Muscle layer of duodenum (tissue), 2 donors: ENCODE measurements around the gene PDE5A.

Experiments
- H3K27ac ChIP-seq: one replicate; pipeline ENCODE4 v1.7.0; 2013; ENCODE audit warnings: mild to moderate bottlenecking, low read length
- H3K27me3 ChIP-seq: one replicate; pipeline ENCODE4 v1.7.0; 2013; ENCODE audit warnings: low read depth, mild to moderate bottlenecking, control low read depth, low read length
- H3K36me3 ChIP-seq, 2 donors: one replicate each; pipeline ENCODE4 v1.7.0; 2013; ENCODE audit warnings: low read length in 2 of 2, control low read depth in 1 of 2, mild to moderate bottlenecking in 1 of 2; ENCODE audit not compliant: insufficient read depth in 2 of 2, control insufficient read depth in 1 of 2
- H3K4me1 ChIP-seq, 2 donors: one replicate each; pipeline ENCODE4 v1.7.0; 2013; ENCODE audit warnings: low read length in 2 of 2, mild to moderate bottlenecking in 2 of 2, control low read depth in 1 of 2, moderate library complexity in 1 of 2; ENCODE audit not compliant: insufficient read depth in 2 of 2, control insufficient read depth in 1 of 2
- H3K4me3 ChIP-seq, 2 donors: one replicate each; pipeline ENCODE4 v1.7.0; 2013; ENCODE audit warnings: low read length in 2 of 2, low read depth in 1 of 2, mild to moderate bottlenecking in 1 of 2
- H3K9me3 ChIP-seq, 2 donors: one replicate each; pipeline ENCODE4 v1.7.0; 2013; ENCODE audit warnings: low read length in 2 of 2, control low read depth in 1 of 2, mild to moderate bottlenecking in 1 of 2; ENCODE audit not compliant: control insufficient read depth in 1 of 2
- donor health status: healthy.

Gene PDE5A

GRCh38 chr4:119623025-119623424 is 5.6 kb downstream of the PDE5A start:
- Histone ChIP-seq H3K36me3 (no peaks in the 10 kb centered on the region), H3K27ac (peak overlapping the region; percentile 86), H3K27me3 (no peaks in the 10 kb centered on the region), H3K4me3 (peak overlapping the region; percentile 38 to 98), H3K4me1 (peaks cover 8 to 24% of the 10 kb centered on the region in 2 donors), H3K9me3 (no peaks in the 10 kb centered on the region)

DNA sequence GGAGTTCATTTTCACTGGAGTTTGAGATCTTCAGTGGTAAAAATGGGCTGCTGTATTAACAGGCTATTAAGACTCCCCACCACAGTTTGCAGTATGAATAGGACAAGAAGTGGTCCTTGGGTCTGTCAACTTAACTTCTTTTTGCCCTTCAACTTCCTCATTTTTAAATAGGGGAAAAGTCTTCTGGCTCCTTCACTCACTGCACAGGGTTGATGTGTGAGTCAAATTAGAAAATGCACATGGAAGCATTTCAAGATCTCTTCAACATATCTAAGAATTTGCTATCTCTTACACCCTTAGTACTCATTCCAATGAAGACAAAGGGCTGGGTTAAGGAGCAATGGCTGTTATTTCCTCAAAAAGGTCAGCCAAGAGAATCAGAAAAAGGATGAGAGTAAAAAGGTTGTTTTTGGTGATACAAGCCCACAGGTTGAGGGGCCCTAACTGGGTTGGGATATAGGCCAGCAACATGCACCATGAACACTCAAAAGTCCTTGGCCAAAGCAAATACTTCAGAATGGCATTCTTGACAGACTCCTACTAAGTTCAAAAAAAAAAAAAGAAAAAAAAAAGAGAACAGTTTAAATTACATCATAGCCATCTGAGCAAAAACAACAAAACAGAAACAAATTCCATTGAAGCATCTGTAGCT is 13.4 kb downstream of the PDE5A start:
- Histone ChIP-seq H3K4me1 (peaks cover 0 to 14% of the 10 kb centered on the region in 2 donors), H3K9me3 (no peaks in the 10 kb centered on the region), H3K4me3 (no peak overlapping the region), H3K36me3 (peaks cover 0 to 6% of the 10 kb centered on the region in 2 donors), H3K27ac (peak overlapping the region; percentile 14), H3K27me3 (no peaks in the 10 kb centered on the region)

- no peak overlapping the region for H3K4me3 ChIP-seq
- no peak overlapping the region for H3K27ac ChIP-seq
- peaks cover 0 to 21% of the 10 kb centered on the region in 2 donors for H3K4me1 ChIP-seq
- H3K36me3 ChIP-seq, result peaks cover 10 to 15% of the 10 kb centered on the region in 2 donors
- no peaks in the 10 kb centered on the region for H3K27me3 ChIP-seq
- H3K9me3 ChIP-seq, result no peaks in the 10 kb centered on the region
Measured at GRCh38 chr4:119604266-119604665, 24.3 kb downstream of the PDE5A start.

DNA sequence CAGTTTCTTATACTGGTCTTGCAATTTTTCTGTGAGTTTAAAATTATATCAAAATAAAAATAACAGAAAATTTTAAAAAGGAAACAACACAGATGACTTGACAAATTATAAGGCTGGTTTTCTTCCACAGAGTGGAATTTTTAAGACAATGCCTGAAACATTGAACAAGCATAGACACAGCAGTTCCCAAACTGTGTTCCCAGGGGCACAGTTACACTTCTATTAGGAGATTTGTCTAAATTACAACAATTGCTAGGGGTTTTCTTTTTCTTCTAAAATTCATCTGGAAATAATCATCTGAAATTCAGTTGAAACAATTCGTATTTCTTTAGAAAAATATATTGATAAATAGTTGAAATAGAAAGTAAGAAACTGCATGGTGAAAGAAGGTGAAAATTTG is 26.2 kb downstream of the PDE5A start:
- peaks cover 0 to 7% of the 10 kb centered on the region in 2 donors for H3K9me3 ChIP-seq
- no peak overlapping the region for H3K4me3 ChIP-seq
- H3K27ac ChIP-seq, result no peak overlapping the region
- no peaks in the 10 kb centered on the region for H3K27me3 ChIP-seq
- H3K4me1 ChIP-seq, result peaks cover 0 to 19% of the 10 kb centered on the region in 2 donors
- peaks cover 10 to 20% of the 10 kb centered on the region in 2 donors for H3K36me3 ChIP-seq

DNA sequence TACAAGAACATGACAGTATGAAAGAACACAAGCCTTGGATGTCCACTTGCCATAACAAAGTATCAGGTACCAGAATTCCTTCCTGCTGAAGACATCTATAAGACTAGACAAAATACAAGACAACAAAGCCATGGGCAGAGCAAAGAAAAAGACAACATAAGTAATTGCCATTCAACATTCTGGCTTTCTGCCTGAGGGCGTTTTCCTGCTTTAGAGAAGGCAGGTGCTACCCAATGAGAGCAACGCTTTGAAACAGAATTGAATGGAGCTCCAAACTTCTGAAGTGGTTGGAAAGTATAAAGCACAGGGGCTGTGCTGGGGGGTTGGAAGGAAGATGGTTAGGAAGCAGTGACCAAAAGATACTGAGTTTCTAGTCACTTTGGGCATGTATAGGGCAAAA is 30.1 kb downstream of the PDE5A start:
- Histone ChIP-seq H3K4me1 (peaks cover 0 to 21% of the 10 kb centered on the region in 2 donors), H3K4me3 (peak overlapping the region in 1 of 2 donors; percentile 6), H3K9me3 (peaks cover 0 to 7% of the 10 kb centered on the region in 2 donors), H3K27me3 (no peaks in the 10 kb centered on the region), H3K36me3 (peaks cover 3 to 11% of the 10 kb centered on the region in 2 donors), H3K27ac (no peak overlapping the region)

GRCh38 chr4:119597377-119597776 is 31.2 kb downstream of the PDE5A start:
- H3K4me1 ChIP-seq, result peaks cover 0 to 18% of the 10 kb centered on the region in 2 donors
- no peaks in the 10 kb centered on the region for H3K27me3 ChIP-seq
- peaks cover 0 to 7% of the 10 kb centered on the region in 2 donors for H3K9me3 ChIP-seq
- H3K36me3 ChIP-seq, result peaks cover 3 to 11% of the 10 kb centered on the region in 2 donors
- no peak overlapping the region for H3K4me3 ChIP-seq
- peak overlapping the region; percentile 6 for H3K27ac ChIP-seq

- H3K4me1 ChIP-seq, result peaks cover 0 to 34% of the 10 kb centered on the region in 2 donors
- H3K36me3 ChIP-seq, result peaks cover under 1 to 3% of the 10 kb centered on the region in 2 donors
Measured at GRCh38 chr4:119593698-119594097, 34.9 kb downstream of the PDE5A start.

DNA sequence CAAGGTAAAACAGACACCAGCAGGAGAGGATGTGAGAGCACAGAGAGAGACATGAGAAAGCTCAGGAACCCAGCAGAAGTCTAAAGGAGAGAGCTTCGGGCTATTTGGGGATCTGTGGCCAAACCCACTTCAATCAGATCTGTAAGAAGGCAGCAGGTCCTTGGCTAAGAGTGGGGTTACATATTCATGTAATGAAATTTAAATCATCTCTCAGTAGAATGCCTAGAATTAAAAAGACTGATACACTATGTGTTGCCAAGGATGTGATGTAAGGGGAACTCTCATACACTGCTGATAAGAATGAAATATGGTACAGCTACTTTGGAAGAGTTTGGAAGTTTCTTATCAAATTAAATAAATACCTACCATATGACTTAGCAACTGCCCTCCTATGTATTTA is 35.8 kb downstream of the PDE5A start:
- Histone ChIP-seq H3K9me3 (no peaks in the 10 kb centered on the region), H3K27me3 (no peaks in the 10 kb centered on the region), H3K4me1 (peaks cover 0 to 40% of the 10 kb centered on the region in 2 donors), H3K4me3 (no peak overlapping the region), H3K36me3 (peaks cover 0 to 3% of the 10 kb centered on the region in 2 donors), H3K27ac (no peak overlapping the region)

More at GRCh38 chr4:119593698-119594097, 34.9 kb downstream of the PDE5A start:
- H3K27me3 ChIP-seq, result no peaks in the 10 kb centered on the region
- H3K4me3 ChIP-seq, result no peak overlapping the region
- H3K9me3 ChIP-seq, result peaks cover 0 to 3% of the 10 kb centered on the region in 2 donors
- no peak overlapping the region for H3K27ac ChIP-seq

GRCh38 chr4:119589165-119589564 is 39.4 kb downstream of the PDE5A start:
- H3K4me1 ChIP-seq, result peaks cover 0 to 35% of the 10 kb centered on the region in 2 donors
- no peak overlapping the region for H3K4me3 ChIP-seq
- no peak overlapping the region for H3K27ac ChIP-seq
- no peaks in the 10 kb centered on the region for H3K27me3 ChIP-seq
- no peaks in the 10 kb centered on the region for H3K9me3 ChIP-seq
- H3K36me3 ChIP-seq, result peaks cover 0 to 7% of the 10 kb centered on the region in 2 donors

GRCh38 chr4:119587796-119588195 is 40.8 kb downstream of the PDE5A start:
- peaks cover 0 to 11% of the 10 kb centered on the region in 2 donors for H3K36me3 ChIP-seq
- no peak overlapping the region for H3K4me3 ChIP-seq
- H3K27me3 ChIP-seq, result no peaks in the 10 kb centered on the region
- no peak overlapping the region for H3K27ac ChIP-seq
- no peaks in the 10 kb centered on the region for H3K9me3 ChIP-seq
- H3K4me1 ChIP-seq, result peaks cover 0 to 27% of the 10 kb centered on the region in 2 donors

GRCh38 chr4:119585771-119586170 is 42.8 kb downstream of the PDE5A start:
- peaks cover 0 to 32% of the 10 kb centered on the region in 2 donors for H3K4me1 ChIP-seq
- no peak overlapping the region for H3K4me3 ChIP-seq
- no peaks in the 10 kb centered on the region for H3K9me3 ChIP-seq
- H3K27me3 ChIP-seq, result no peaks in the 10 kb centered on the region
- H3K27ac ChIP-seq, result no peak overlapping the region
- H3K36me3 ChIP-seq, result peaks cover 0 to 12% of the 10 kb centered on the region in 2 donors
